Bronchial epithelial cell (primary cell): ENCODE results near the gene FOXD1. TPM values are rescaled to one million over a fixed set of nuclear protein-coding genes. Genes with fewer than 3 reads are reported as not detected.
A peak's percentile ranks its signal among the peaks of the same experiment; 100 is the strongest.
"Not testable (repeated sequence)": the region's sequence is repeated elsewhere in the genome, so short reads cannot be mapped to it uniquely, and the experiment has no call there.

ENCODE experiments used
- DNase-seq: peaks from one replicate; pipeline ENCODE4 v3.0.0-alpha.2; 2010; ENCODE audit warnings: low read depth
- FAIRE-seq: peaks from 2 replicates; lab custom pipeline; 2011; peaks lifted over from hg19 to GRCh38; lab: Jason Lieb, UNC
- H3K27me3 ChIP-seq: 2 replicates; pipeline ENCODE4 v1.5.1; 2011; ENCODE audit warnings: low read length; ENCODE audit not compliant: control insufficient read depth, insufficient read depth
- H3K36me3 ChIP-seq: 2 replicates; pipeline ENCODE4 v1.5.1; 2011; ENCODE audit warnings: low read length; ENCODE audit not compliant: control insufficient read depth, insufficient read depth
- H3K4me3 ChIP-seq: 2 replicates; pipeline ENCODE4 v1.5.1; 2011; ENCODE audit warnings: mild to moderate bottlenecking, low read depth, low read length, control low read depth
- total RNA-seq: library from RNA; depleted of rRNA; stranded (reverse); fragments of >200 nt; gene quantifications from 2 replicates; pipeline ENCODE4 v1.2.1, GENCODE V29; 2014
- TF ChIP-seq, protein P1 (sequence below): IDR thresholded peaks from 2 replicates; pipeline ENCODE4 v1.5.1; 2011; ENCODE audit warnings: mild to moderate bottlenecking, moderate library complexity, low read length, control low read depth, inconsistent platforms; ENCODE audit not compliant: insufficient read depth, severe bottlenecking

FOXD1 gene
- total RNA-seq, 1 donor from 2014 or later: 3.4 TPM

DNA sequence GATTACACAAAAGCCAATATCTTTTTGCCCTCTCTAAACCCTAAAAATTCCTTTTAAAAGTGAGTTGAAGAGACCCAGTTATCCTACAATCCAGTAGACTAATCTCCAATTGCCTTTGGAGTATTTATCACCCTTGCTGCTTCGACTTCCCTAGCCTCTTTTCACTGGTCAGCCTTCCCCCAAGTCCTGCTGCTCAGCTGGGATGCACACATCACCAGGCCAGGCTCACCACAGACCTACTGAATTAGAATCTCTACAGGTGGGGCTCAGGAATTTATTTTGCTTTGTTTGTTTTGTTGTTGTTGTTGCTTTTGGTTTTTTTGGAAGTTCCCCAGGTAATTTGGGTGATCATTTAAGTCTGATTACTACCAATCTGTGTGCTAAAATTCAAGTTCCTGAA lies 11.6 kb upstream of the FOXD1 start:
- no peak for FAIRE-seq
- TF ChIP-seq, protein P1, sequence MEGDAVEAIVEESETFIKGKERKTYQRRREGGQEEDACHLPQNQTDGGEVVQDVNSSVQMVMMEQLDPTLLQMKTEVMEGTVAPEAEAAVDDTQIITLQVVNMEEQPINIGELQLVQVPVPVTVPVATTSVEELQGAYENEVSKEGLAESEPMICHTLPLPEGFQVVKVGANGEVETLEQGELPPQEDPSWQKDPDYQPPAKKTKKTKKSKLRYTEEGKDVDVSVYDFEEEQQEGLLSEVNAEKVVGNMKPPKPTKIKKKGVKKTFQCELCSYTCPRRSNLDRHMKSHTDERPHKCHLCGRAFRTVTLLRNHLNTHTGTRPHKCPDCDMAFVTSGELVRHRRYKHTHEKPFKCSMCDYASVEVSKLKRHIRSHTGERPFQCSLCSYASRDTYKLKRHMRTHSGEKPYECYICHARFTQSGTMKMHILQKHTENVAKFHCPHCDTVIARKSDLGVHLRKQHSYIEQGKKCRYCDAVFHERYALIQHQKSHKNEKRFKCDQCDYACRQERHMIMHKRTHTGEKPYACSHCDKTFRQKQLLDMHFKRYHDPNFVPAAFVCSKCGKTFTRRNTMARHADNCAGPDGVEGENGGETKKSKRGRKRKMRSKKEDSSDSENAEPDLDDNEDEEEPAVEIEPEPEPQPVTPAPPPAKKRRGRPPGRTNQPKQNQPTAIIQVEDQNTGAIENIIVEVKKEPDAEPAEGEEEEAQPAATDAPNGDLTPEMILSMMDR: no peak
- DNase-seq: no peak

DNA sequence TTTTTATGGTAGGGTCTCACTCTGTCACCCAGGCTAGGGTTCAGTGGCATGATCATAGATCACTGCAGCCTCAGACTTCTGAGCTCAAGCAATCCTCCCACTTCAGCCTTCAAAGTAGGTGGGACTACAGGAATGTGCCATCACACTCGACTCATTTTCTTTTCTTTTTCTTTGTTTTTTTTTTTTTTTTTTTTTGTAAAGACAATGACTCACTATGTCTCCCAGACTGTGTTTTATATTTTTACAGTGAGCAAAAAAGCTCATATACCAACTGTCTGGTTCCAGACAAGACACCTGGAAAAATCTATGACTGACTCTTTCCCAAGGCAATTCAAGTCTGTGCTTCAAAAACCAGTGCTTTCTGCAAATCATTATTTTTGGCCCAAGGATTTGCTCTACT lies 10.8 kb upstream of the FOXD1 start:
- Histone ChIP-seq H3K4me3 (no peak overlapping the region), H3K27me3 (no peaks in the 10 kb centered on the region), H3K36me3 (no peaks in the 10 kb centered on the region)
- TF ChIP-seq, protein P1: no peak
- FAIRE-seq: no peak
- peak; percentile 28 for DNase-seq

More for the DNA sequence above, 11.6 kb upstream of the FOXD1 start:
- Histone ChIP-seq H3K4me3 (no peak overlapping the region), H3K27me3 (no peaks in the 10 kb centered on the region), H3K36me3 (no peaks in the 10 kb centered on the region)

DNA sequence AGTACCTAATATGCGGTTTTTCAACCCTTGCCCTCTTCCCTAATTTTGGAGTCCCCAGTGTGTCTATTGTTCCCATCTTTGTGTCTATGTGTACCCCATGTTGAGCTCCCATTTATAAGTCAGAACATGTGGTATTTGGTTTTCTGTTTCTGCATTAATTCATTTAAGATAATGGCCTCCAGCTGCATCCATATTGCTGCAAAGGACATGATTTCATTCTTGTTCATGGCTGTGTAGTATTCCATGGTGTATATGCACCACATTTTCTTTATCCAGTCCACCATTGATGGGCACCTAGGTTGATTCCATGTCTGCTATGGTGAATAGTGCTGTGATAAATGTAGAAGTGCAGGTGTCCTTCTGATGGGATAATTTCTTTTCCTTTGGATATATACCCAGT lies 7.9 kb upstream of the FOXD1 start:
- H3K27me3 ChIP-seq: peaks cover 13% of the 10 kb centered on the region
- not testable (repeated sequence) for DNase-seq, H3K36me3 ChIP-seq, FAIRE-seq, H3K4me3 ChIP-seq

DNA sequence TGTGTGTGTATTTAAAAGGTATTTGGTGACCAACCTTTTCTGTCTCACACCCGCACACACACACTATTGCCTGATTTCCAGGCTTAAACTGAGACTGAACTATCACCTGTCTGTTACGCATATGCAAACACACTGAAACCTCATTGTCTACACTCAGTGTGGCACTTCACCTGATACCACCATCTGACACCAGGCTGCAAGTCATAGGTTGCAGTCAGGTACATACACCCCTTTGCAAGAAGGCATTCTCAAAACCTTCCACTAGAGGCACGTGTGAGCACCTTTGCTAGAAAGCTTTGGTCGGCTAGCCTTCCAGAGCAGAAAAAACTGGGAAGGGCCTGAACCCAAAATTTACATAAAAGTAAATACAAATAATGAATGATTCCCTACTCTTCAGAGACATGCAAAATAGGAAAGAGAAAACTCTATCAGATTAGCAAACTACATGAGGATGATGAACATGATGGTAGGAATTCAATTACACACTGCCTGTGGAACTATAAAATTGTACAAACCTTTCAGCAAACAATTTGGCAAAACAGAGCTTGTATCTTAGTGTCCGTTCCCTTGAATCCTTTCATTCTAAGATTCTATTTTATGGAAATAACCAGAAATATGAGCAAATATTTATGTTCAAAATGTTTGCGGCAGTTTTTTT lies 5.9 kb upstream of the FOXD1 start:
- no peak overlapping the region for H3K4me3 ChIP-seq
- H3K27me3 ChIP-seq: peaks cover 26% of the 10 kb centered on the region
- peak; percentile 84 for FAIRE-seq
- DNase-seq: peak; percentile 82
- TF ChIP-seq, protein P1: peak; percentile 84
- no peaks in the 10 kb centered on the region for H3K36me3 ChIP-seq

DNA sequence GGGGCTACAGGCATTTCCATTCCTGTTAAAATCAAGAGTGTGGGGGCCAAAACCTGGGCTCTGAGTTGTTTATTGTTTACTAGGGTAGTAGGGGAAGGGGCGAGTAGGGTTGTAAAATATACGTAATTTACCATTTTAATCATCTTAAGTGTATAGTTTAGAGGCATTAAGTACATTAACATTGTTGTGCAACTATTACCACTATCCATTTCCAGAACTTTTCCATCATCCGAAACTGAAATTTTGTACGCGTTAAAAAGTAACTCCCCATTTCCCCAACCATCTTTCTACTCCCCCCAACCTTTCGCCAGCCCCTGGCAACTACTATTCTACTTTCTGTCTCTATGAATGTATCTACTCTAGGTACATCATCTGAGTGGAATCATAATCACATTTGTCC lies 3.6 kb upstream of the FOXD1 start:
- no peak for FAIRE-seq
- TF ChIP-seq, protein P1: no peak
- H3K27me3 ChIP-seq: peaks cover 34% of the 10 kb centered on the region
- no peak for DNase-seq
- H3K4me3 ChIP-seq: no peak overlapping the region
- H3K36me3 ChIP-seq: no peaks in the 10 kb centered on the region

DNA sequence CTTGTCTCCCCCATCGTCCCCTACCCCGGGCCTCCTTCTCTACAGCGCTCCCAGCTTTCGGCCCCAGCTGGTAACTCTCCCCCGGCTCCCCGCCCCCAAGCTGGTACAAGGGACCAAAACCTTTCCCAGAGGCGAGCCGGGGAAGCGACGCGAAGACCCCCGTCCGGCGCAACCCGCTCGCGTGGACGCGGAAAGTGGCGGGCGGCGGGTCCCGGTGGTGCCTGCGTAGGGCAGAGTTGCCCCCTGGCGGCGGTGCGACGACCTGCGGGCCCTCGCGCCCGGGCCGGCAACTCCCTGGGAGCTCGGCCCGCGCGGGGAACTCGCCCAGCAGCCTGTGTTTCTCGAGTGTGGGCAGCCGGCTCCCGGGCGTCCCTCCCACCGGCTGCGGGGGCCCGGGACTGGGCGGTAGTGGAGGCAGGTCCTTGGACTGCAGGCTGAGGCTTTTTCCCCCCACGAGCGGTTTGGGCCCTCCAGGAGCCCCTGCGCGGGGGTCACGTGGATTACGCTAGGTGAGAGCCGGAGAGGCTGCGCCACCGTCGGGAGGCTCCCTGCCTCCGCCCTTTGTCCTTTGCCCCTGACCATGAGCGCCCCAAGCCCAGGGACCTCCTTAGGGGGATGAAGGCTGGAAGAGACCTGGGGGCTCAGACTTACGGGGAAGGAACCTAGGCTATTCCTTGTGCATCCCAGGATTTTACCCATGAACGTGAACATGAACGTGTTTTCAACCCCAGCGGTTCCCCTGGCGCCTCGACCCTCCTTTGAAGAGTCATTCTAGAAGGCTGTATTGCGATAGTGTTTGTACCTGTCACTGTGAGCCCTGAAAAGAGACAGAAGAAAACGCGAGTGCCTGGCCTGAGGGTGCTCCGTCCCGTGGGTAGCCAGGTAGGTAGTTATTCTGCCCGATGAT lies 2.9 kb upstream of the FOXD1 start:
- Histone ChIP-seq H3K4me3 (no peak overlapping the region), H3K27me3 (peaks cover 38% of the 10 kb centered on the region), H3K36me3 (no peaks in the 10 kb centered on the region)
- DNase-seq: no peak
- TF ChIP-seq, protein P1: peak; percentile 84
- FAIRE-seq: no peak
